ENCODE measurements around the gene SEMA3C. TPM values are rescaled to one million over a fixed set of nuclear protein-coding genes. Genes with fewer than 3 reads are reported as not detected.

SEMA3C gene
- total and polyA plus RNA-seq, 2 donors (not counting 3 experiments of a cell fraction or from before 2014, with no cell fraction given) = 0.01 to 0.09 TPM

- peak; percentile 49 for DNase-seq (ENCODE audit: low read depth, low spot score)
- Histone ChIP-seq H2AFZ (ENCODE audit: low read depth, low read length) (no peak overlapping the region), H3K4me1 (ENCODE audit: control insufficient read depth, extremely low read depth, insufficient read depth, low read length) (no peaks in the 10 kb centered on the region), H3K4me3 (replicated peaks in 1 of 3; ENCODE audit: insufficient read depth in 1 of 3, low read depth in 1 of 3, low read length in 3 of 3) (no peak overlapping the region), H3K9ac (replicated peaks; ENCODE audit: extremely low read depth, insufficient read depth, low read length) (no peak overlapping the region), H3K4me2 (ENCODE audit: insufficient read depth, low read length) (no peak overlapping the region), H4K20me1 (replicated peaks; ENCODE audit: control insufficient read depth, extremely low read depth, insufficient read depth, low read length) (no peaks in the 10 kb centered on the region), H3K79me2 (ENCODE audit: control insufficient read depth, insufficient read depth, low read length) (no peaks in the 10 kb centered on the region), H3K9me3 (replicated peaks; ENCODE audit: control insufficient read depth, insufficient read depth, low read length) (no peaks in the 10 kb centered on the region), H3K9me1 (replicated peaks; ENCODE audit: control insufficient read depth, extremely low read depth, insufficient read depth, low read length) (no peaks in the 10 kb centered on the region), H3K27me3 (ENCODE audit: control insufficient read depth in 2 of 2, insufficient read depth in 2 of 2, low read length in 2 of 2) (peaks cover 0 to 3% of the 10 kb centered on the region in 2 experiments), H3K27ac (ENCODE audit: insufficient read depth, low read depth, low read length) (no peak overlapping the region), H3K36me3 (ENCODE audit: control insufficient read depth in 2 of 2, extremely low read depth in 1 of 2, insufficient read depth in 2 of 2, low read length in 2 of 2) (no peaks in the 10 kb centered on the region)
- no TSS peak for BruUV-seq (replicated peaks)
- POLR2A ChIA-PET = no interaction called here
- dilution Hi-C loops (cut with MboI; ENCODE audit: extremely low pct_ligation_motif_present, low sequenced_read_pairs) = no loop called here
- TF ChIP-seq JUN (IDR thresholded peaks at IDR 0.05; ENCODE audit: borderline replicate concordance, insufficient read depth, insufficient read length, low read depth) = peak; percentile 20
- TF ChIP-seq GATA2 (IDR thresholded peaks at IDR 0.05; ENCODE audit: insufficient read depth, insufficient read length, low read depth, low read length) = no peak
- no peak for TF ChIP-seq MYC (IDR thresholded peaks at IDR 0.05; ENCODE audit: low read depth, low read length)
- no peak for TF ChIP-seq POLR2AphosphoS5 (IDR thresholded peaks at IDR 0.05; ENCODE audit: insufficient read depth, low read depth, low read length)
- no peak for TF ChIP-seq CTCF (IDR thresholded peaks at IDR 0.05; ENCODE audit: extremely low read depth in 1 of 2, insufficient read depth in 1 of 2, low read depth in 1 of 2, low read length in 2 of 2)
- peak; percentile 71 for TF ChIP-seq FOS (IDR thresholded peaks at IDR 0.05; ENCODE audit: borderline replicate concordance, insufficient read depth, low read length)
- no peak for TF ChIP-seq POLR2A (IDR thresholded peaks at IDR 0.05; ENCODE audit: low read depth, low read length)
- no peak for TF ChIP-seq MAX (IDR thresholded peaks at IDR 0.05; ENCODE audit: insufficient read depth, insufficient read length)
- TF ChIP-seq EZH2 (IDR thresholded peaks at IDR 0.05; ENCODE audit: borderline replicate concordance, low read depth, low read length, severe bottlenecking) = no peak
- no peak for FAIRE-seq
- intact Hi-C loops (cut with micrococcal nuclease) = no loop called here
- CTCF ChIA-PET = no interaction called here
These were observed 35.5 kb downstream of the SEMA3C start for GRCh38 chr7:80883154-80884025.
